ENCODE results near the gene CDH1. TPM values are rescaled to one million over a fixed set of nuclear protein-coding genes. Genes with fewer than 3 reads are reported as not detected.

Gene CDH1
- total RNA-seq (2022; extraction: Qiagen RNA extraction; ENCODE audit: low read depth): 3.6 to 4.9 TPM (median 4.4 TPM) in 5 replicates

DNA sequence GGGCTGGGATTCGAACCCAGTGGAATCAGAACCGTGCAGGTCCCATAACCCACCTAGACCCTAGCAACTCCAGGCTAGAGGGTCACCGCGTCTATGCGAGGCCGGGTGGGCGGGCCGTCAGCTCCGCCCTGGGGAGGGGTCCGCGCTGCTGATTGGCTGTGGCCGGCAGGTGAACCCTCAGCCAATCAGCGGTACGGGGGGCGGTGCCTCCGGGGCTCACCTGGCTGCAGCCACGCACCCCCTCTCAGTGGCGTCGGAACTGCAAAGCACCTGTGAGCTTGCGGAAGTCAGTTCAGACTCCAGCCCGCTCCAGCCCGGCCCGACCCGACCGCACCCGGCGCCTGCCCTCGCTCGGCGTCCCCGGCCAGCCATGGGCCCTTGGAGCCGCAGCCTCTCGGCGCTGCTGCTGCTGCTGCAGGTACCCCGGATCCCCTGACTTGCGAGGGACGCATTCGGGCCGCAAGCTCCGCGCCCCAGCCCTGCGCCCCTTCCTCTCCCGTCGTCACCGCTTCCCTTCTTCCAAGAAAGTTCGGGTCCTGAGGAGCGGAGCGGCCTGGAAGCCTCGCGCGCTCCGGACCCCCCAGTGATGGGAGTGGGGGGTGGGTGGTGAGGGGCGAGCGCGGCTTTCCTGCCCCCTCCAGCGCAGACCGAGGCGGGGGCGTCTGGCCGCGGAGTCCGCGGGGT lies at the start of gene CDH1:
Gene CDH1 (plus strand): TSS at position 247 of the 684 bp plus-strand sequence. CDS start 124 bp downstream, at position 371.

DNA sequence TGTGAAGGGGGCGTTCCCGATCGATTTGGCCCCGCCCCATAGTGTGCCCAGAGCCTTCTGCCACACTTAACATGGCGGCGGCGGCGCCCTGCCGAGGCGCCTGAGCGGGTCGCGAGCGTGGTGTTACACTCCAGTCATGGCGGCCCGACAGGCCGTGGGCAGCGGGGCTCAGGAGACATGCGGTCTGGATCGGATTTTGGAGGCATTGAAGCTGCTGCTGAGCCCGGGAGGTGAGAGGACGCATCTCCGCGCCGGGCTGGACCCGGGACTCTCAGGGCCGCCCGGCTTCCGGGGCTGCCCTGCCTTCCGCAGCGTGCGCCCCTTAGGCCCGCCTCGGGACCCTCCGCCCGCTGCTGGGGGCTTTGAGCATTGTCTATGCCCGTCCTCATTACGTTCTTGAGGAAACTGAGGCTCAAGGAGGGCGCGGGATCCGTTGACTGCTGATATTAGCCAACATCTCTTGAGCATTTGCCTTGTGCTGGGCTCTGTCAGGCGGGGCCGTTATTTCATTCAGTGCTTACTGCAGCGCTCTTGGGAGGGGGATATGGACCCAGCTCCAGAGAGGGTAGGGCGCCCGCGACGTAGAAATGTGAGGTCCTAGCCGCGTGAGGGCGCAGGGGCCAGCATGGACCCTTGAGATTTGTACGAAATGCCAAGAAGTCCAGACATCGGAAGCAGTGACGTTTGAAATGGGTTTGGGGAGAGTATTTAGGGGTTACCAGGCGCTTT lies 106.6 kb downstream of the CDH1 start, which contains the start of gene TANGO6:
Gene TANGO6 (plus strand): TSS at position 50 of the 729 bp plus-strand sequence. CDS start 87 bp downstream, at position 137.

Other genes with a start within 250 kb of the CDH1 start
- 5.0 to 9.7 TPM (median 9.3 TPM) in 5 replicates for gene ZFP90, start 198.0 kb upstream of the CDH1 start, total RNA-seq (2022; extraction: Qiagen RNA extraction; ENCODE audit: low read depth)
- 0.16 to 0.33 TPM (median 0.19 TPM) in 5 replicates for gene CDH3, start 92.0 kb upstream of the CDH1 start, total RNA-seq (2022; extraction: Qiagen RNA extraction; ENCODE audit: low read depth)
- 6.8 to 7.3 TPM (median 7.3 TPM) in 5 replicates for gene TANGO6, start 106.2 kb downstream of the CDH1 start, total RNA-seq (2022; extraction: Qiagen RNA extraction; ENCODE audit: low read depth)

Measured in A549 treated with CpdA at 1 μM for 4 hours (cell line).